ENCODE results near the gene NEDD4L.

NEDD4L gene

GRCh38 chr18:58400331-58400870 is 356.4 kb downstream of the NEDD4L start:
- no peak for TF ChIP-seq CTCF (IDR thresholded peaks at IDR 0.05; ENCODE audit: low read depth, low read length, missing control alignments)
- in situ Hi-C loops (cut with HindIII; ENCODE audit: low sequenced_read_pairs), result no loop called here
- no peak overlapping the region for H3K4me3 ChIP-seq (ENCODE audit: low read depth, low read length)
- no peak for DNase-seq (ENCODE audit: low read depth)

GRCh38 chr18:58401191-58401590 is 357.2 kb downstream of the NEDD4L start:
- no peak overlapping the region for H3K4me3 ChIP-seq (ENCODE audit: low read depth, low read length)
- TF ChIP-seq CTCF (IDR thresholded peaks at IDR 0.05; ENCODE audit: low read depth, low read length, missing control alignments), result no peak
- no peak for DNase-seq (ENCODE audit: low read depth)
- in situ Hi-C loops (cut with HindIII; ENCODE audit: low sequenced_read_pairs), result no loop called here

GRCh38 chr18:58402247-58402646 is 358.2 kb downstream of the NEDD4L start:
- no peak overlapping the region for H3K4me3 ChIP-seq (ENCODE audit: low read depth, low read length)
- DNase-seq (ENCODE audit: low read depth), result peak; percentile 79
- TF ChIP-seq CTCF (IDR thresholded peaks at IDR 0.05; ENCODE audit: low read depth, low read length, missing control alignments), result peak; percentile 23
- in situ Hi-C loops (cut with HindIII; ENCODE audit: low sequenced_read_pairs), result no loop called here

- in situ Hi-C loops (cut with HindIII; ENCODE audit: low sequenced_read_pairs), result no loop called here
- no peak overlapping the region for H3K4me3 ChIP-seq (ENCODE audit: low read depth, low read length)
- TF ChIP-seq CTCF (IDR thresholded peaks at IDR 0.05; ENCODE audit: low read depth, low read length, missing control alignments), result no peak
- no peak for DNase-seq (ENCODE audit: low read depth)
Measured at GRCh38 chr18:58402951-58403702, 359.1 kb downstream of the NEDD4L start.

GRCh38 chr18:58403799-58404455 is 359.9 kb downstream of the NEDD4L start:
- no peak for TF ChIP-seq CTCF (IDR thresholded peaks at IDR 0.05; ENCODE audit: low read depth, low read length, missing control alignments)
- DNase-seq (ENCODE audit: low read depth), result no peak
- no peak overlapping the region for H3K4me3 ChIP-seq (ENCODE audit: low read depth, low read length)
- in situ Hi-C loops (cut with HindIII; ENCODE audit: low sequenced_read_pairs), result no loop called here

GRCh38 chr18:58405107-58405898 is 361.3 kb downstream of the NEDD4L start:
- no peak for TF ChIP-seq CTCF (IDR thresholded peaks at IDR 0.05; ENCODE audit: low read depth, low read length, missing control alignments)
- no peak for DNase-seq (ENCODE audit: low read depth)
- H3K4me3 ChIP-seq (ENCODE audit: low read depth, low read length), result no peak overlapping the region
- in situ Hi-C loops (cut with HindIII; ENCODE audit: low sequenced_read_pairs), result no loop called here

Data from astrocyte of the cerebellum (primary cell).